GM18511 (cell line): ENCODE results near the gene PICK1.
"Not testable (repeated sequence)": the region's sequence is repeated elsewhere in the genome, so short reads cannot be mapped to it uniquely, and the experiment has no call there.

Experiments used
- ATAC-seq: cut with Tn5 transposase; IDR thresholded peaks from one replicate; pipeline ENCODE4 v1.9.1; 2021; ENCODE audit warnings: mild to moderate bottlenecking, moderate library complexity; ENCODE audit not compliant: unreplicated experiment

The PICK1 gene

GRCh38 chr22:38110863-38111852 is 54.0 kb downstream of the PICK1 start:
- no peak for ATAC-seq

- no peak for ATAC-seq
Observed at GRCh38 chr22:38111925-38112355, 54.7 kb downstream of the PICK1 start.

- no peak for ATAC-seq
Observed at GRCh38 chr22:38112381-38112780, 55.2 kb downstream of the PICK1 start.

- ATAC-seq, result no peak
Observed at GRCh38 chr22:38114484-38115398, 57.5 kb downstream of the PICK1 start.

- ATAC-seq, result no peak
Observed at GRCh38 chr22:38115423-38116205, 58.4 kb downstream of the PICK1 start.

- not testable (repeated sequence) for ATAC-seq
Observed at GRCh38 chr22:38117556-38117955, 60.4 kb downstream of the PICK1 start.

GRCh38 chr22:38118182-38118581 is 61.0 kb downstream of the PICK1 start:
- ATAC-seq, result no peak

GRCh38 chr22:38118747-38119146 is 61.5 kb downstream of the PICK1 start:
- not testable (repeated sequence) for ATAC-seq

GRCh38 chr22:38120359-38121110 is 63.3 kb downstream of the PICK1 start:
- ATAC-seq, result no peak

GRCh38 chr22:38122616-38123015 is 65.4 kb downstream of the PICK1 start:
- ATAC-seq, result no peak

- no peak for ATAC-seq
Observed at GRCh38 chr22:38124236-38124974, 67.2 kb downstream of the PICK1 start.

GRCh38 chr22:38125038-38125610 is 67.9 kb downstream of the PICK1 start:
- ATAC-seq, result no peak
